GM21619 (cell line): ENCODE measurements around the gene CTBS.
"Not testable (repeated sequence)": the region's sequence is repeated elsewhere in the genome, so short reads cannot be mapped to it uniquely, and the experiment has no call there.

Experiments used
- ATAC-seq: cut with Tn5 transposase; IDR thresholded peaks from one replicate; pipeline ENCODE4 v1.9.1; 2021; ENCODE audit not compliant: unreplicated experiment

The CTBS gene

DNA sequence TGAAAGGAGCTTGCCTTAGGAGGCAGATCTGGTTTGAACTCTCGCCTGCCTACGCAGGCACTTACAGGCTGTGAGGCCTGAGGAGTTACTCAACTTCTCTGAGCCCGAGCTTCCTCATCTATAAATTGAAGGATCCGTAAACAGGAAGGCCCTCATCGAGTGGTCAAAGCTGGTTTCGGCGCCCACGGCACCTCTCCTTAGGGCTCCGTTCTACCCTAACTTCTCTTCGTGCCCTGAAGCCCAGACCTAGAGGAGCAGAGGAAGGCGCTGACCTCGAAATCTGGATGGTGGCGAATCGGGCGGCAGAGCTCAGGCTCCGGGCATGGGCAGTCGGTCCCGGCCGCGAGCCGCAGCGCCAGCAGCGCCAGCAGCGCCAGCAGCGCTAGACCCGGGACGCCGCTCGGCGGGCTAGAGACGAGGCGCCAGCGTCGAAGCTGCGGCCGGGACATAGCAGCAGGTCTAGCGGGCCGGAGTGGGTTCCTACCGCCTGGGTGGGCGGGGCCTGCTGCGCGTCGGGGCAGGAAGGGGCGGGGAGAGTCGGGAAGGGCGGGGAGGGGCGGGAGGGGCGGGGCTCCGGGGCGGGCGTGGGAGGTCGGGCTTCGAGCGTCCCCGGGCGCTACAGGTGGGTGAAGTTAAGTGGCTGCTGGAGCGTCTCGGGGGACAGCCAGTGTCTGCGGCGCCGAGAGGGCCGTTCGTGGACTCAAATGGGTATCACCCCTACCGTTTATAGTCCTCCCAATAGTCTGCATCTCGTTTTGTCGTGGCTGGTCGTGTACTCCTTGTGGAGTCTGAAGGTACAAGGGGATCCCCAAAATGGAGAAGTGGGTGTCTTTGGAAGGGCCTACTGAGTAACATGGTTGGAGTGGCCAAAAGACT, at the start of gene CTBS:
TSS of gene CTBS (minus strand) at position 474 of the 876 bp plus-strand sequence. CDS start at position 449, 25 bp downstream.
- peak; percentile 82 for ATAC-seq

- no peak for ATAC-seq
These were observed 47.3 kb upstream of the CTBS start for GRCh38 chr1:84621553-84621952.

GRCh38 chr1:84620720-84621313, 46.6 kb upstream of the CTBS start:
- ATAC-seq: peak; percentile 93

- ATAC-seq: no peak
These were observed 45.3 kb upstream of the CTBS start for GRCh38 chr1:84619383-84620102.

- no peak for ATAC-seq
These were observed 43.1 kb upstream of the CTBS start for GRCh38 chr1:84617349-84617748.

- no peak for ATAC-seq
These were observed 41.5 kb upstream of the CTBS start for GRCh38 chr1:84615790-84616189.

DNA sequence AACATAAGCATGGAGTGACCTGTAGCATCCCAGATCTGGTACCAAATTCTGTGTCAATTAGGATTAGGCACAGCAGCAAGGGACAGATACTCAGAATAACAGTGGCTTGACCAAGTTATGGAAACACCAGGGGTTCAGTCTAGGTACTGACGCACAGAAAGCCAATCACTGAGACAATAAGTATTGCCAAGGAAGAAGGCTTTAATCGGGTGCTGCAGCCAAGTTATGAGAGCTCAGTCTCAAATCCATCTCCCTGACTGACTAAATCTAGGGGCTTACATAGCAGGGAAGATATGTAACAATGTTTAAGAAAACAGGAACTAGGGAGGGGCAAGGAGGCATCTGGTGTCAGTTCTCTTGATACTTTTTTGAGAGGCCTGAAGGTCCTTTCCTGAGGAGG, 39.6 kb upstream of the CTBS start:
- ATAC-seq: no peak

GRCh38 chr1:84613026-84613425, 38.8 kb upstream of the CTBS start:
- ATAC-seq: no peak

DNA sequence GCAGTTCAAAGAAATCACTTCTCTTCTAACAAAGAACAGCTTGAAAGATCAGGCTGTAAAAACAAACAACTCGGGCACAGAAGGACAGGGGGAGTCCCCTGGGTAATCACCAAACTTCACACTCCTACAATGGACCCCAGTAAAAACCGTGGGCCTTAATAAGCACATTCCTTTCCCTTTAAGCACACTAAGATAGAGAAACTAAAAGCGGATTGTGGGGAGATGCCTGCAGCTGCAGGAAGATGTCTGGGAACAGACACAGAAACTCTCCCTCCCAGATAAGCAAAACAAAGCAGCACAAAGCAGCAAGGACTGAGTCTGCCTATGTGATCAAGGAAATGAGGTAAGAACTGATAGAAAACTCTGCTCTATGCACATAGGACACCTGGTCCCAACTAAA, 37.6 kb upstream of the CTBS start:
- no peak for ATAC-seq

DNA sequence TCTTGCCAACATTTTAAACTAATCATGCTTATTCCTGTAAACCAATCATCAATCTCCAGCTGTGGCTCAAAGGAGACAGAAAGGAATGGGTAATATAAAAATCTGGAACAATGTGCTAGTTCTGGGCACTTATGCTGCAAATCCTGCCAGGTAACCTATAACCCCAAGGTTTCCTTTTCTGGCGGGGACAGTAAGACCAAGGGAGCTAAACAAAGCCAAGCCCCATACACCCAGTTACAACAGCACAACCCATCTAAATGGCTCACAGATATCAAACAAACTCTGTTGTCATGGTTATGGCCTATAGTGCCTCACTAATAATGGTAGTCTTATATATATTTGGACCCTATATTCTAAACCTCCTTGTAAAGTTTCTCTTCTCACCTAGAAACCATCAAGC, 36.9 kb upstream of the CTBS start:
- no peak for ATAC-seq

DNA sequence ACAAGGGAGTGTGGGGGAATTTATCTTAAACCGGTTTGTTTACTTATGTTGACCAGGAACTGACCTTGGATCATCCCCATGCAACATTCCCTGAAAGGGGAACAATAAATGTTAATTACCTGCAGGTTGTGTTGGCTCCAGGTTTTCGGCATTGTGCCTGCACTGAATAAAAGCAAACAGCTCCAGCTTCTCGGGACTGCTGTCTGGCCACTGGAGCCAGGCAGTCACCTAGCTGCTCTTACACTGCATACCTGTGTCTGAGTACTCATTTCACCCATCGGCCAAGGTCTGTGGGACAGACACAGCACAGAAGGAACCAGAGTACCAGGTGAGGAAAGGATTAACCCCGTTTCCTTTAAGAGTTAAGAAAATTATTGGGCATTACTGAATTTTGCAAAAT, 32.7 kb upstream of the CTBS start:
- ATAC-seq: no peak

DNA sequence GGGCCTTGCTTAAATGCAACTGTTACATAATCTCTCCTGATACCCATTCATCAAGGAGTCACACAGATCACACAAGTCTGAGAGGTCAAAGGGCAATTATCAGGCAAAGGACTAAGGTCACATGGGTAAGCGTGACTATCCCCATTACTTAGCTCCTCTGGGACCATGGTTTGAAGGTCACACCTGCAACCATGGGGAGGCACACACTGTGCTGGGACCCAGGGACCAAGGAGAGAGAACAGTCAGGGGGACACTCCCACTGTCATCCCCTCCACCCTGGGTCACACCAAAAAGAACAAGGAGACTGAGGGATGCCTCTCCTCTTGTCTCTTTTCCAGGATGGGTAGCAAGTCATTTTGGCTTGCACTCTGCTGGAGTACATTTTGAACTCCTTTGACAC, 30.9 kb upstream of the CTBS start:
- ATAC-seq: no peak

DNA sequence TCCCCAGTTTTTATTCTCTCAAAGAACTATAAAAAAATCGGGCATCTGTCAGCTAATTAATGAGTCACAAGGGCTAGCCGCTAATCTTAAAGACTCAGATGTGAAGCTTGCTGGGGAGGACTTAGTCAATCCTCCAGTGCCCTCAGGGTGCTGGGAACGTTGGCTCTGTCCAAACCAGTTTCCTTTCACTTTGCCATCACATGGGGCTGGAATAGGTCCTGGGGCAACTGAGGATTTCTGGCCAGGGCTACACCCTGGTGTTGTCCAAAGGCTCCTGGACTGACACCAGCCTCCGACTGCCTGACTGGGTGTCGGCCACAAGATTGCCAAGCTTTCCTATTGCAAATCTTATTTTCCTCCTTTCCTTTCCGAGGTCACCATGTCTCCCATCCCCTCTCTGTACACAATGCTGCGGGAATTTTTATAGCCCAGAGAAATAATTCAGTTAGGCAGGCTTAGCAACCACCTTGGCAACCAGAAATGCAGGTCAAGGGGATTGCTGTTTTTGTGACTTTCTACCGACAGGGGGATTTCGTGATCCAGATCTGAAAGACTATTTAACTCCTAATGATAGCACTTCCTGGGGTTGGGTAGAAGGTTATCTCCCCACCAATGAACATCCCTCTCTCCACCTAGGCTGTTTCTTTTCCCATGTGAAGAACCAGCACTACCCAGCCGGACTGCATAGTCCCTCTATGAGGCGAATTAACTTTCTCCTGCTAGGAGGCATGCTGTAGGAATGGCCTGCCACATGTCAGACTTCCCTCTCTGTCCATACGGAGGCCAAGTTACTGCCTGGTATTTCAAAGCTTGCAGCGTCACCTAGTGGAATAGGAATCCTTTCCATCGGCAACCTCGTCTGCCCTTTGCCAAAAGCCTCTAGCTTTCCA, 29.9 kb upstream of the CTBS start:
- no peak for ATAC-seq

DNA sequence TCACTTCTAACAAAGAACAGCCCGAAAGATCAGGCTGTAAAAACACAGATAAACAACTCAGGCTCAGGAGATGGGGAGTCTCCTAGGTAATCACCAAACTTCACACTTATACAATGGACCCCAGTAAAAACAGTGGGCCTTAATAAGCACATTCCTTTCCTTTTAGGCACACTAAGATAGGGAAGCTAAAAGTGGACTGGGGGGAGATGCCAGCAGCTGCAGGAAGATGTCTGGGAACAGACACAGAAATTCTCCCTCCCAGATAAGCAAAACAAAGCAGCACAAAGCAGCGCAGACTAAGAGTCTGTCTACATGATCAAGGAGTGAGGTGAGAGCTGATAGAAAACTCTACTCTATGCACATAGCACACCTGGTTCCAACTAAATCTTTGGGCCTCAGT, 29.0 kb upstream of the CTBS start:
- no peak for ATAC-seq

GRCh38 chr1:84600796-84601195, 26.6 kb upstream of the CTBS start:
- ATAC-seq: no peak

DNA sequence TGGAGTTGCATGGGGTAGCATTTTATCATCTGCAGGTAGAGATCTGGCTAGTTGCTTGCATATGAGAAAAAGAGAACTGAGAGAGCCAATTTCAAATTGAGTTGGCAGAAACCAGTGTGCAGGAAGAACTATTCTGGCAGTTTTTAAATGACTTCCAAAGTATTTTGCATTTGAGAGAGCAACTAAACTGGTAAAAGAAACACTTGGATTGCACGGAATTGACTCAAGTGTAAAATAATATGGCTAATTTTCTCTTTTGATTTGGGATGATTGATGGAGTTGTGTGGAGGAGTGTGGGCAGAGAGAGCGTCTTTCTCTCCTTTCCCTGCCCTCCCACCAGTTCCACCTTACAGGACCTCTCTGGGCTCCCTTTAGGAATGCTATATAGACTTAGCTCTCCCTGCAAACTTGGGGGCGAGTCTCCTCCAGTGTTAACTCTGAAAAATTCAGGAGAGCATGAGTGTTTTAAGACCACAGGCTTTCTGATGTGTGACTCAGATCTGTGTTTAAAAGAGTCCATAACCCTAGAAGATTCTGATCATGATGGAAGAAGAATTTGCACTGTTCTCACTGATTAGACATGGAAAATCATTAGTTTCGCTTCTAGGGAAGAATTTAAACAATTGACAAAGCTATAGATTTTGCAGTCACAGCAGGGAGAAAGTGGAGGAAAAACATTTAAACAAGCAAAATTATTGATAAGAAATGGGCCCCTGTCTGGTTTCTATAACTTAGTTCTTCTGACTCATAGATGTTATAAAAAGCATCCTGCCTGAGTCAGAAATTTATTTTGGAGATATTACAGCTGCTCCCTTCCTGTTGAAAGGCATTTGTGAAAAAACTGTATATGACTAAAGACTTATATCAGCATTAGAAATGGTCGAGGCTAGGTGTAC, 24.9 kb upstream of the CTBS start:
- ATAC-seq: peak; percentile 81

- ATAC-seq: no peak
These were observed 24.2 kb upstream of the CTBS start for GRCh38 chr1:84598418-84598817.

DNA sequence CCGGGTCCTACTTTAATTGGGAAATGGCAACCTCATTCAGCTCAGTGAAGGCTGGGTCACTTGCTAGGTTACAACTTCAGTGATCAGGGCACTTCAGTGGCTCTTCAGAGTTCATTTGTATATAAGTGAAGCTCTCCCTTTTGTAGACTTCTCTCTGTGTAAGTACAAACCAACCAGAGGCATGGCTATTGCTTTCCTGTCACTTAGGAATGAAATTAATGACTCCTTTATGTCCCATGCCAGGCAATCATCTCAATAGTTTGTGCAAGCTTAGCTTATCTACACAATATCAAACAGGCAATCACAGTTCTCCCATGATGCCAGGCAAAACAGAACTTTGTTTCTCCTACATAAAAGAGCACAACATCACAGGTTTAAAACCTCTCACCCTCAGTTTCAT, 22.8 kb upstream of the CTBS start:
- no peak for ATAC-seq

DNA sequence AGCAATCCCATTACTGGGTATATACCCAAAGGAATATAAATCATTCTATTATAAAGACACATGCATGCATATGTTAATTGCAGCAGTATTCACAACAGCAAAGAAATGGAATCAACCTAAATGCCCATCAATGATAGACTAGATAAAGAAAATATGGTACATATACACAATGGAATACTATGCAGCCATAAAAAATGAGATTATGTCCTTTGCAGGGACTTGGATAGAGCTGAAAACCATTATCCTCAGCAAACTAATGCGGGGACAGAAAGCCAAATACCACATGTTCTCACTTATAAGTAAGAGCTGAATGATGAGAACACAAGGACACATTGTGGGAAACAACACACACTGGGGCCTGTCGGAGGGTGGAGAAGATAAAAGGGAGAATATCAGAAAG, 20.7 kb upstream of the CTBS start:
- ATAC-seq: not testable (repeated sequence)

DNA sequence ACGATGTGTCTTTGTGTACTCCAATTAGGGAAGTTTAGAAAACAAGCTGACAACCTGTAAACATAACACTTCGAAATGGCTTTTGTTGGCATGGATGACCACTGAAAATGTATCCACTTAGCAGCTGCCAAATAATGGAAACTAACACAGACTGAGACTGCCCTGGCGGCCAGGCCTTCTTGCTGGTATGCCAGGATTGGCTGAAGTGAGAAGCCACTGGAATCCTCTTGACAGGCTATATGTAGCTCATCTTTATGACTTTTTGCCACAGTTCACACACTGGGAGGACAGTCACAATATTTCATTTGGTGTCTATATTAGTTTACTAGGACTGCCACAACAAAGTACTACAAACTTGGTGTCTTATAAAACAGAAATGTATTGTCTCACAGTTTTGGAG, 12.9 kb upstream of the CTBS start:
- no peak for ATAC-seq
